ENCODE results near the gene WNT11.

The WNT11 gene

DNA sequence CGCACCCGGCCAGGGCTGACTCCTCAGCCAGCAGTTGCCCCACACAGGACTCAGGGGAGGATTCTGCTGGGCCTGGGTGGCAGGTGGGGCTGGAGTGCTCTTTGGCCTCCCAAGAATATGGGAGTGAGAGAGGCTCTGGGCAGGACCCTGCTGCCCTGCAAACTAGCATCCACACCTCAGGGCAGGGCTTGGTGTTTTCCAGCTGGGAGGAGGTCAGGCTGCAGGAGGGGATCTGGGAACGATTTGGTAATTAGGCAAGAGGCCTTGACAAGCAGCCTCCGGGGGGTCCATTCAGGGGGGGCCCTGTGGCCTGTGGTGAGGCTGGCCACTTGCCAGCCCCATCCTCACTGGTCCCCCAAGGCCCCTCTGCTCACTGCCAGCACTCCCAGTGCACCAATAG, 35.8 kb downstream of the WNT11 start:
- DNase-seq = no peak

DNA sequence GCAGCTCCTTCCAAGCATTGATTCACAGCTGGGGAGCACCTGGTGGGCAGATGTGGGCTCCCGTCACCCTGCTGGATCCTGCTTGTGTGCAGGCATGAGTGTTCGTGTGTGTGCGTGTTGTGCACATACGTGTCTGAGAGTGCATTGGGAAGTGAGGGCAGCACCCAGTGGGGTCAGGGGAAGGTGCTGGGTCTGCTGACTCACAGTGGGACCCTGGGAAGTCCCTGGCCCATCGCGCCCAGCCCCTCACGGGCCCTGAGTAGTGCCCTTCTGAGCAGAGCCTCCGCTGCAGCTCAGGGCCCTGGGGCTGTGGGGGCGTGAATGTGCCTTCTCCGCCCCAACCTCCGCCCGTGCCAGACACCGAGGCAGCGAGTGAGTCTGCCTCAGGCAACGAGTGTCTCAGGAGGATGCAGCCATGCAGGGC, 36.8 kb downstream of the WNT11 start:
- DNase-seq = no peak

DNA sequence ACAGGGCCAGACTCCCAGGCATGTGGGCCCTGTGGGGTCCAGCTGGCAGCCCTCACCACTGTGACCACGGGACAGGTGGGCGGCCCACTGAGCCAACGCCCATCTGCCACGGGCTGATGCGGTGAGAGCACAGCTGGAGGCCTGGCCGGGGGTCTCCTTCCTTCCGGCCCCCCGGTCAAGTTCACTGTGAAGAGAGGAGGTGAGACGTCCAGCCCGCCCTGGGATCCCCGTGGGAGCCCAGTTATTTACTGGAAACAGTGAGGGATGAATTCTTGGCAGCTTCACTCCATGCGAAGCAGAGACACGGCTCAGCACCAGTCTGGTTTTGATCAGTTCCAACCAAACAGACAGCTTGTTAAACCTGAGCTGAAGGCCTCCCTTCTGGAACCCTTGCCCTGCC, 38.7 kb downstream of the WNT11 start:
- DNase-seq = no peak

- no peak for DNase-seq
Observed at GRCh38 chr11:76166314-76166713, 40.0 kb downstream of the WNT11 start.

DNA sequence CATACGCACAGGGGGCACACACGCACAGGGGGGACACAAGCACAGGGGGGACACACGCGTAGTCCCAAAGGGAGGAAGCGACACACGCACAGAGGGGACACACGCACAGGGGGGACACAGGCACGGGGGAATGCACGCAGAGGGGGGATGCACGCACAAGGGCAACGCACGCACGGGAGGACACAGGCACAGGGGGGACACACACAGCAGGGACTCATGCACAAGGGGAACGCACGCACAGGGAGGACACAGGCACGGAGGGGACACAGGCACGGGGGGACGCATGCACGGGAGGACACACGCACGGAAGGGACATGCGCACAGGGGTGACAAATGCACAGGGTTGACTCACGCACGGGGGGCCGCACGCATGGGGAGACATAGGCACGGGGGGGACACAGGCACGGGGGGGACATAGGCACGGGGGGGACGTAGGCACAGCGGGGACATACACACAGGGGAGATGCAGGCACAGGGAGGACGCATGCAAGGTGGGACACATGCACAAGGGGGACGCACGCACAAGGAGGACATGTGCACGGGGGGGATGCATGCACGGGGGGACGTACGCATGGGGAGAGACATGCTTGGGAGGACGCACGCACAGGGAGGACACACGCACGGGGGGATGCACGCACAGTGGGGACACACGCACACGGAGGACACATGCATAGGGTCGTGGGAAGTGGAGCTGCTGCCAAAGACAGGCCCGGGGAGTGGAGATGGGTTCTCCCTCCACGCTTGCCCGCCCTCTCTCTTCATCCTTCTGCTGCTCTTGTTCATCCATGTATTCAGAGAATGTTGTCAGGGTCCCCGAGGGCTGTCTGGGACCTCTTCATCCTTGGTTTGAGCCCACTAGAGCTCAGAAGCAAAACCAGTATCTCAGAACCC, 41.2 kb downstream of the WNT11 start:
- DNase-seq = no peak

DNA sequence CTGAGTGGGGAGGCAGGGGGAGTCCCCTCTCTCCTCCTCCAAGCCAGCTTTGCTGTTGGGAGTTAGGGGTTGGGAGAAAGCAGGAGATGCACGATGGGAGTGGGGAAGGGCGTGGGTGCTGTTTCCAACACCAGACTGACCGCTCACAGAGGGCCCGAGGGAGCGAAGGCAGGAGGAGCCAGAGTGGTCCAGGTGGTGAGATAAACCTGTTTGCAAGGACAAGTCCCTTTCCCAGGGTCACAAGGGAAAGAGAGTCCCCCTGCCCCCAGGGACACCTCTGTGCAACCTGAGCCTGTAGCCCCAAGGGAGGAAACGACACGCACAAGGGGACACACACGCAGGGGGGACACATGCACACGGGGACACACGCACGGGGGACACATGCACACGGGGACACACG, 42.2 kb downstream of the WNT11 start:
- DNase-seq = no peak

- no peak for DNase-seq
Observed at GRCh38 chr11:76163289-76163880, 42.9 kb downstream of the WNT11 start.

DNA sequence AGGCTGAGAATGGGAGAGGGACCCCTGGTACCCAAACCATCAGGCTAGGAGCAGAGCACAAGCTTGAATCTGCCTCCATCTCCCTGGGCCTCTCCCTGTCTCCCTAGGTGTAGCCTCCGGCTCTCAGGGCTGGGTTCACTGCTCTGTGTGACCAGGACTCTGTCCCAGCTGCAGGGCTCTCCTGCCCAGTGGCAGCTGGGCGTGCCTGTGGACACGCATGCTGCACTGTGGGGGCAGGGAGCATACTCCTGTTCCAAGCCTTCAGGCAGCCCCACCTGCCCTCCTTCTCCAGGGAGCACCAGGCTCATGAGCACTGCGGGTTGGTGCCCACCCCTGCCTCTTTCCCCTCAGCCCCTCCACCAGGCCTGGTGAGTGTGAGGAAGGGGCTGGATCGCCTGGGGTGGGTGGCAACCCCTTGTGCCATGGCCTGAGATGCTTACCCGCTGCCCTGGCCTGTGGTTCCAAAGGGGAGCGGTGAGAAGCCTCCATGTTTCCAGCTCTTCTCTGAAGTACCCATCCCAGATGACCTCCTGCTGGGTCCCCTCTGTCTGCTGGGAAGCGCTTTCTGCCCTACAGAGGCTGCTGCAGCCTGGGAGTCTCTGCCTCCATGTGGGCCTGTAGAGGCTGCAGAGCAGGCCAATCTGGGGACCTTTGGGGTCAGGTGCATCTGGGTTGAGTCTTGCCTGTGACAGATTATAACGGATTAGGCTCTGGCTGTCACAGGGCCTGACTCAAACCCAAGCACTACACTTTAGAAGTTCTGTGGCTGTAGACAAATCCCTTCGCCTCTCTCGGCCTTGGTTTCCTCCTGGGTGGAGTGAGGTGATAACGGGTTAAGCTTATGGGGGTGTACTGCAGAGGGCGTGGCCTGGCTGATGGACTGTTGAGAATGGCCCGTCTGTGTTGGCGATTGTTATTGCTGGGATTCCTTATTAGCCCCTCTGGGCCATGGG, 43.7 kb downstream of the WNT11 start:
- no peak for DNase-seq

GRCh38 chr11:76161261-76161961, 44.9 kb downstream of the WNT11 start:
- no peak for DNase-seq

DNA sequence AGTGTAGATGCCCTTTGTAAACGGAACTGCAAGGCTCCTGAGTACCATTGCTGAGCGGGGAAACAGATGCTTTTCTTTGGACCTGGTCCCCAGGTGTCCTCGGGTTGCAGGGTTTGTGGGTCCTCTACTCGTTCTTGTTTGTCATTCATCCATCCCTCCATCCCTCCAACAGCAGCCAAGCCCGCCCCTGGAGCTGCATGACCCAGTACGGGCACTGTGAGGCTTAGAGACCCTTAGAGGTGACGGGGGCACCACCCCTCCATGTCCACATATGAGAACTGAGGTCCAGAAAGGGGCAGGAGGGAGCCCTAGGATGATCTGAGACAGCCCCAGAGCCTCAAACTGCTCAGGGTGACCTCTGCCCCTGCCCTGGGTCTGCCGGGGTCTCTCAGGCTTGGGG, 45.4 kb downstream of the WNT11 start:
- DNase-seq = no peak

DNA sequence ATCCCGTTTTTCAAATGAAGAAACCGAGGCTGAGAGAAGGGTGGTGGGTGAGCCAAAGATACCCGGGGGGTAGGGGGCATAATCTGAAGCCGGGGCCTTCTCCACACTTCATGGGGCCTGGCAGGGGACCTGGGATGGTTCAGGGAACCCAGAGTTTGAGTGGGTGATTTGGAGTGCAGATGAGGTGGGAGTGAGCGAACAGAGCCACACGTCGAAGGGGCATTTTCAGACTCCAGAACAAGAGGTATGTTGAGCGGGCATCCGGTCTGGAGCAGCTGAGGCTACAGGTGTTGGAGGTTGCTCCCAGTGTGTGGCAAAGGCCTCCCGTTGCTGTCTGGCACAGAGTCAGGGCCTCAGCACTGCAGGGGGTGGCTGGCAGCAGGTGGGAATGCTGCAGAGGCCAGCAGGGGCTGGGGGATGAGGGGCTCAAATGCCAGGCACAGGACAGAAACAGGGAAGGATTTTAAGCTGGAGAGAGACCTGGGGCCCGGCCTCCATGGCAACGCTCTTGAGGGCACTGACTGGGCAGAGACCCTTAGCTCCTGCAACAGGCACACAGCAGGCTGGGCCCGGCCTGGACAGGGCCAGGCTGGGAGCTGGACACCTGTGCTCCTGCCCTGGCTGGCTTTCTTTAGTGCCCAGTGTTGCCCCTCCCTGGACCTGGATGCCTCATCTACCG, 46.2 kb downstream of the WNT11 start:
- no peak for DNase-seq

DNA sequence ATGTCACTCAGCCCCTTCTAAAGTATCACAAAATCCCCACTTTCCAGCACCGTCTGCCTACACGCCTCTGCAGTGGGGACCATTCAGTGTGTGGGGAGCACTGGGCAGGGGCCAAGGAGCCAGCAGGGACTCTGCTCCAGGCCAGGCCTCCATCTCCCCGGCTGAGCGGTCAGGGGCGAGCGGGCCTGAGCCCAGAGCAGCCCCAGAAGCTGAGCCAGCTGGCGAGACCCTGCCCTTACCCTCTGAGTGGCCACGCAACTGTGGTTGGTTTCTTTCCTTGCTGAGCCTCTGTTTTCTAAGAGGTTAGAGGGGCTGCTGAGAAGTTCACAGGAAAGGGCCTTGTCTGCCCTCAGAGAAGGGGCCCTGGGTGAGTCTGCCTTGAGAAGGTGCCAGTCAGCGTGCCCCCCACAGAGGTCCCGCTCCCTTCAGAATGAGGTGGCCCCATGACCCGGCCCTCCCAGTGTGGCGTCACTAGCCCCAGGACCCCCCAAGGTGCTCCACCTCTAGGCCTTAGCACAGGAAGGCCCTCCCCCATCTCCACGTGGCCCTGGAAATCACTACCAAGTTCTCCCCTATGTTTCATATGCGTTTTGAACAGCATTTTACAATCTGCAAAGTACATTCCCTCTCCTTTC, 46.9 kb downstream of the WNT11 start:
- DNase-seq = no peak

DNA sequence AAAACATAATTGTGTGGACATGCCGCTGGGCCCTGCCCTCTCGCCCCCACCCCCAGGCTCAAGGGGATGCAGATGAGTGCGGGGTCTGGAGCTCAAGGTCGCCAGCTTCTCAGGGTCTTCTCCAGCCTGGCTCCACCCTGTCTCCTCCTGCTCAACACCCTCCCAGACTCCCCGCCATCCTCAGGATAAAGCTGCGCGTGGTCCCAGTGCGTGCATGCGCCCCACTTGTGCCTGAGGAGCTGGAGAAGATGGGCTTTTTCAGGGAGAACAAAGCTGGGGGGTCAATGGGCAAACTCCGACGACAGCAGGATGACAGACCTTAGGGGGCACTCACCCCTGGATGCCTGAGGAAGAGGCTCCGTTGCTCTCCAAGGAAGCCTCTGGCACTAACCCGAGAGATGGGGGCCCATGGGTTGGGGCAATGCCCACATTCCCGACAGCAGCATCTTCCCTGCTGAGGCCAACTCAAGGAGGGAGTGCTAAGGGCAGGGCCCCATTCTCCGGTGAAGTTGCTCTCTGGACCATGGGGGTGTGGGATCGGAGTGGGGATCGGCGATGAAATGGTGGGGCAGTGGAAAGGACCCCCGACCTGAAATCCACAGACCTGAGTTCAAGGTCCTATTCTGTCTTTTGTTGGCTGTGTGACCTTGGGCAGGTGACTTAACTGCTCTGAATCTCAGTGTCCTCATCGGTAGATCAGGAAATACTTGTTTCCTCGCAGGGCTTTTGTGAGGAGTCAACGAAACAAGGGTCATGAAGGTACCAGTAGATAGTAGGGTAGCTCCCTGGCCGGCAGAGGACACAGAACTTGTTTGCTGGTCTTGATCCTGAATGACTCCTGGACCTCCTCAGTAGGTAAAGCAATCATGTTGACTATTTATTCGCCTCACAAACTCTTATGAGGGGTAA, 47.7 kb downstream of the WNT11 start:
- DNase-seq = no peak

DNA sequence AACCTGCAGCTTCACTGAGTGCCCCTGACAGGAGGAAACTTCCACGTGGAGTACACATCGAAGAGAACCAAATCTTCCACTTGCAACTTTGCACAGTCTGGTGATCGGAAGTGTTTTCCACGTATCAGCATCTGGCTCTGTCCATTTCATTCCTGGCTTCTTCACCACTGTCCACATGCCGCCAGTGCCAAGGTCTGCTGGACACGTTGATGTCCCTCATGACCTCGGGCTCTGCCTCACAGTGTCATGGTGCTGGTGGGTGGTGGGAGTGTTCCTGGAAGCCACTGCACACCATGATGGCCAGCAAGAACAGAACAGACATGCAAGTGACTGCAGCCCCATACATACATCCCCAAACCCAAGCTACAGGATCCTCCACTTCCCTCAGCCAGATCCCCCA, 48.4 kb downstream of the WNT11 start:
- no peak for DNase-seq

- no peak for DNase-seq
Observed at GRCh38 chr11:76156971-76157427, 49.3 kb downstream of the WNT11 start.

- no peak for DNase-seq
Observed at GRCh38 chr11:76155500-76156227, 50.6 kb downstream of the WNT11 start.

DNA sequence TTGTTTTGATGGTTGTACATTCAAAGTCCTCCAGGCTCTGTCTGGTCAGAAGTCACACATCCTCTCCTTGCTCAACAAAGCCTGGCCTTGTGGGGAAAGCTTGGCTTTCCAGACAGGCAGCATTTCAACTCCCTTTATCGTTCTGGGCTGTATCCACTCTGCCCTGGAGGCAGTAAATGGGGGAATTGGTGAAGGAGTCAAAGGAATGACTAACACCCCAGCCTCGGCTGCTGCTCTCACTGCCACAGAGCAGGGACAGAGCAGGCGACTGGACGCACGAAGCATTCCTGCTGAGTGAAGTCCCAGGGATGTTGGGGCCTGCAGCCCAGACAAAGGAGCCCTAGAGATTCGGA, 52.8 kb downstream of the WNT11 start:
- DNase-seq = no peak

DNA sequence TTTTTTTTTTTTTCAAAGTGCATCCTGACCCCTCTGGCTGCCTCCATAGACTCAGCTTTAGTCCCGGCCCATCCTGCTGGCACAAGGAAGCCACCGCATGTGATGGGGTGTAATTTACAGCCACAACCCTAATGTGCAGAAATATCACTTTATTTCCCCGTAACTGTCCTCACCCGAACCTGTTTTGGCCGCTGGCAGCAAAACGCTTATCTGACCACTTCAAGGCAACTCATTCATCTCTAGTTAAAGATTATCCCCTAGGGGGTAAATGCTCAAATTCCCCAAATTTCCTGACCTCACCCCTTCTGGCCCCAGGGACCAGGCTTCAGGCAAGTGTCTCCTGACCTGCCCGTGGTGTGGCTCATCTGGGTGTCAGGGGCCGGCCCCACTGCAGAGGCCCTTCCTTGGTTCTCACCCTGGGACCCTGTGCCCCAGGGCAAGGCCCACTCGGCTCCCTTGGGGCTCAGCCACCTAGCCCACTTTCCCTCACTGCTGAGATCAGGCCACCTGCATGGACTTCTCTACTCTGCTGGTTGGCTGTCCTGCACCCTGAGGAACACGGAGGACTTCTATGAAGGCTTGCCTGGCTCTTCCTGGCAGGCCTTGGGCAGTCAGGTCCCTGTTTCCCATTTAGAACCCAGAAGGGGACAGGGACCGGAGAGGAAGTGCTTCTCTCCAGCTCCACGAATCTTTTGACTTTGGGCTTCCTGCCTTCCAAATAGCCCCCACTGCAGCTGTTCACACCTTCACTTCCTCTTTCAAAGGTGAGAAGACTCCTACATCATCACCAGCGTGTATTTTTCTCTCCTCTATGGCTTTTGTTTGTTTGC, 53.3 kb downstream of the WNT11 start:
- no peak for DNase-seq
